DOHH2 (cell line): ENCODE data around the gene NEMF.

Source experiments
- CTCF ChIP-seq: fragments of 200-600 bp; sonication (generic); IDR thresholded peaks from one replicate; pipeline ENCODE4 v1.5.1; 2014; ENCODE audit warnings: antibody characterized with exemption, mild to moderate bottlenecking, low read depth, low read length; ENCODE audit not compliant: poor library complexity, severe bottlenecking
- EZH2phosphoT487 ChIP-seq: fragments of 200-600 bp; sonication (generic); IDR thresholded peaks from 2 replicates; pipeline ENCODE4 v1.6.1; 2017; ENCODE audit warnings: borderline replicate concordance, mild to moderate bottlenecking, antibody characterized with exemption, low read length, moderate library complexity, mixed read lengths

- TF ChIP-seq CTCF = no peak
- TF ChIP-seq EZH2phosphoT487 = no peak
These were observed 48.4 kb upstream of the NEMF start for GRCh38 chr14:49900973-49901372.
